PC-3 (cell line): Measurements from ENCODE around the gene CADPS2. TPM values are rescaled to one million over a fixed set of nuclear protein-coding genes. Genes with fewer than 3 reads are reported as not detected.

Source experiments
- ATAC-seq: fragments of 200-7000 bp; cut with Tn5 transposase; 2 replicates; pipeline ENCODE4 v1.9.1; 2020; ENCODE audit warnings: mild to moderate bottlenecking, moderate library complexity
- BruUV-seq: library from RNA; stranded (reverse); fragments of 400-500 nt; replicated peaks from 2 replicates; lab custom pipeline; 2021; lab: Mats Ljungman, UMichigan
- CTCF ChIA-PET: fragments of 300-600 bp; sonication (Branson Sonifier 250); formaldehyde crosslinking; loops from one replicate; lab custom pipeline; 2022; ENCODE audit warnings: antibody characterized with exemption; lab: Charles Lee
- POLR2A ChIA-PET: fragments of 300-600 bp; sonication (Branson Sonifier 250); formaldehyde crosslinking; loops from one replicate; lab custom pipeline; 2022; ENCODE audit warnings: antibody characterized with exemption; ENCODE audit not compliant: unreplicated experiment; lab: Charles Lee
- DNase-seq: peaks from one replicate; pipeline ENCODE4 v3.0.0-alpha.2; 2015
- H2AFZ ChIP-seq: fragments of 300-600 bp; sonication (generic); 2 replicates; pipeline ENCODE4 v1.6.0; 2016; ENCODE audit warnings: antibody characterized with exemption, low read length
- H3F3A ChIP-seq: fragments of 300-600 bp; sonication (generic); one replicate; pipeline ENCODE4 v1.6.0; 2017; ENCODE audit warnings: antibody characterized with exemption, low read length, control low read depth, mild to moderate bottlenecking; ENCODE audit not compliant: unreplicated experiment
- H3K27ac ChIP-seq: fragments of 300-600 bp; sonication (generic); 2 replicates; pipeline ENCODE4 v1.5.1; 2016; ENCODE audit warnings: mild to moderate bottlenecking, low read length
- H3K27me3 ChIP-seq: fragments of 300-600 bp; sonication (generic); 2 replicates; pipeline ENCODE4 v1.6.1; 2016; ENCODE audit warnings: low read length, mixed read lengths
- H3K36me3 ChIP-seq: fragments of 300-600 bp; sonication (generic); 2 replicates; pipeline ENCODE4 v1.6.1; 2016; ENCODE audit warnings: low read depth, mixed run types, low read length, mixed read lengths
- H3K4me1 ChIP-seq: fragments of 300-600 bp; sonication (generic); 2 replicates; pipeline ENCODE4 v1.5.1; 2016; ENCODE audit warnings: low read length; ENCODE audit not compliant: insufficient read depth
- H3K4me2 ChIP-seq: fragments of 300-600 bp; sonication (generic); 2 replicates; pipeline ENCODE4 v1.6.0; 2016; ENCODE audit warnings: low read length
- H3K4me3 ChIP-seq: fragments of 300-600 bp; sonication (generic); 2 replicates; pipeline ENCODE4 v1.5.1; 2016; ENCODE audit warnings: mild to moderate bottlenecking, low read length, mixed read lengths
- H3K79me2 ChIP-seq: fragments of 300-600 bp; sonication (generic); 2 replicates; pipeline ENCODE4 v1.6.1; 2017; ENCODE audit warnings: low read length, mixed read lengths
- H3K9ac ChIP-seq: fragments of 300-600 bp; sonication (generic); 2 replicates; pipeline ENCODE4 v1.6.0; 2016; ENCODE audit warnings: mild to moderate bottlenecking, low read length
- H3K9me2 ChIP-seq: fragments of 300-600 bp; sonication (generic); replicated peaks from 2 replicates; pipeline ENCODE4 v1.6.1; 2016; ENCODE audit warnings: mixed run types, low read length, mixed read lengths
- H3K9me3 ChIP-seq: fragments of 300-600 bp; sonication (generic); 2 replicates; pipeline ENCODE4 v1.6.1; 2016; ENCODE audit warnings: low read length, mixed read lengths
- H4K20me1 ChIP-seq: fragments of 300-600 bp; sonication (generic); 2 replicates; pipeline ENCODE4 v1.6.1; 2016; ENCODE audit warnings: low read length, mixed read lengths
- EZH2 ChIP-seq: fragments of 300-600 bp; sonication (generic); IDR thresholded peaks from one replicate; pipeline ENCODE4 v1.6.1; 2017; ENCODE audit warnings: antibody characterized with exemption, mild to moderate bottlenecking, low read length; ENCODE audit not compliant: unreplicated experiment
- EZH2phosphoT487 ChIP-seq: fragments of 300-600 bp; sonication (generic); IDR thresholded peaks from 2 replicates; pipeline ENCODE4 v1.6.1; 2018; ENCODE audit warnings: mild to moderate bottlenecking, antibody characterized with exemption, low read length, borderline replicate concordance
- intact Hi-C: fragments of 100-400 bp; cut with micrococcal nuclease; formaldehyde crosslinking; loops from 2 replicates; pipeline ENCODE4 v1.9.0; 2023
- total RNA-seq: library from RNA; depleted of rRNA; stranded (reverse); fragments of >200 nt; gene quantifications from 2 replicates; pipeline ENCODE4 v1.2.3, GENCODE V29; 2014
- TF ChIP-seq, protein P1 (sequence below): fragments of 300-600 bp; sonication (generic); conservative IDR thresholded peaks from 2 replicates; pipeline ENCODE4 v1.5.1; 2017; ENCODE audit warnings: antibody characterized with exemption, low read depth, mild to moderate bottlenecking, low read length

The CADPS2 gene
- total RNA-seq, 1 experiment from 2014 or later: 9.4 TPM

DNA sequence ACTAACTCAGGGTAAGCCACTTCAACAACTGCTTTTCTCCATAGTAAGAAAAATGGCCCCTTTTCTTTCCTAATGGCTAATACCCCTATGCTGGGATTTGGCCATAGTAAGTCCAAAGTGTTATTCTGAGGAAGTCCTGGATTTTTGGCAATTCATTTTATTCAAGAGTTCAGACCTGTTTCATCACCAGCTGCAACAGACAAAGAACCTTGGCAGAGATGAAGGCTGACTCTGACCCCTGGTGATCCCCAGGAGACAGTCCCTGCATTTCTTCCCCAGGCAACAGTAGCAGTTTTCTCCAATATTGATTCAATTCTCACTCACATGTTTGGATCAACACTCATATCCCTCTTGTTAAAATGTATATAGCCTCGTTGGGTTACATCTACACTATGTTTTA, 332.5 kb downstream of the CADPS2 start:
- Histone ChIP-seq H3K79me2 (no peaks in the 10 kb centered on the region), H3F3A (no peaks in the 10 kb centered on the region), H4K20me1 (no peaks in the 10 kb centered on the region), H3K9me3 (no peaks in the 10 kb centered on the region), H3K9me2 (no peaks in the 10 kb centered on the region), H3K27me3 (no peaks in the 10 kb centered on the region), H3K4me3 (no peak overlapping the region), H3K36me3 (no peaks in the 10 kb centered on the region), H3K4me2 (no peak overlapping the region), H3K4me1 (no peaks in the 10 kb centered on the region), H3K27ac (no peak overlapping the region), H2AFZ (no peak overlapping the region), H3K9ac (no peak overlapping the region)
- ChIA-PET POLR2A (no interaction called here), CTCF (no interaction called here)
- intact Hi-C loops: loop anchor here (5.0 kb wide), 1 partner anchor 599 kb away; no protein-coding TSS in a partner anchor
- DNase-seq (no peak), ATAC-seq (no peak)
- TF ChIP-seq EZH2 (no peak), EZH2phosphoT487 (no peak)
- TF ChIP-seq, protein P1, sequence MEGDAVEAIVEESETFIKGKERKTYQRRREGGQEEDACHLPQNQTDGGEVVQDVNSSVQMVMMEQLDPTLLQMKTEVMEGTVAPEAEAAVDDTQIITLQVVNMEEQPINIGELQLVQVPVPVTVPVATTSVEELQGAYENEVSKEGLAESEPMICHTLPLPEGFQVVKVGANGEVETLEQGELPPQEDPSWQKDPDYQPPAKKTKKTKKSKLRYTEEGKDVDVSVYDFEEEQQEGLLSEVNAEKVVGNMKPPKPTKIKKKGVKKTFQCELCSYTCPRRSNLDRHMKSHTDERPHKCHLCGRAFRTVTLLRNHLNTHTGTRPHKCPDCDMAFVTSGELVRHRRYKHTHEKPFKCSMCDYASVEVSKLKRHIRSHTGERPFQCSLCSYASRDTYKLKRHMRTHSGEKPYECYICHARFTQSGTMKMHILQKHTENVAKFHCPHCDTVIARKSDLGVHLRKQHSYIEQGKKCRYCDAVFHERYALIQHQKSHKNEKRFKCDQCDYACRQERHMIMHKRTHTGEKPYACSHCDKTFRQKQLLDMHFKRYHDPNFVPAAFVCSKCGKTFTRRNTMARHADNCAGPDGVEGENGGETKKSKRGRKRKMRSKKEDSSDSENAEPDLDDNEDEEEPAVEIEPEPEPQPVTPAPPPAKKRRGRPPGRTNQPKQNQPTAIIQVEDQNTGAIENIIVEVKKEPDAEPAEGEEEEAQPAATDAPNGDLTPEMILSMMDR: no peak
- no TSS peak for BruUV-seq

DNA sequence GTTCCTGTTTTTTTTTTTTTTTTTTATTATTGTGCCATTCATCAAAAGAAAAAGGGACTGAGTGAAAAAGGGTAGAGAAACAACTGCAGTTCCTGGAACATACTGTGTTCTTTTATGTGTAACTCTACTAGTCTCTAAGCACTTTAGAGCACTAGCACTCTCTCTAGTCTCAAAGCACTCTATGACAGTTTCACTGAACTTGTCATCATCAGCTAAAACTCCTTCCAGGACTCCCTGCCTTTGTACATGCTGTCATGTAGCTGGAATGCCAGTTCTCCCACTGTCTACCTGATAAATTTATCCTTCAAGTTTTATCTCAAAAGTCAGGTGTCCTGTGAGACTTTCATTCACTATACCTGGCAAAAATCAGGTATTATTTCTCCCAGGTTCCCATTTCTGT, 333.5 kb downstream of the CADPS2 start:
- BruUV-seq: no TSS peak
- intact Hi-C loops: loop anchor here (5.0 kb wide), 1 partner anchor 600 kb away; no protein-coding TSS in a partner anchor
- CTCF ChIA-PET: no interaction called here
- Histone ChIP-seq H4K20me1 (no peaks in the 10 kb centered on the region), H3K9me3 (no peaks in the 10 kb centered on the region), H3K4me2 (no peak overlapping the region), H3K27ac (no peak overlapping the region), H3K9ac (no peak overlapping the region), H3K4me1 (no peaks in the 10 kb centered on the region), H3K4me3 (no peak overlapping the region), H3F3A (no peaks in the 10 kb centered on the region), H3K27me3 (no peaks in the 10 kb centered on the region), H2AFZ (no peak overlapping the region), H3K79me2 (no peaks in the 10 kb centered on the region), H3K36me3 (no peaks in the 10 kb centered on the region), H3K9me2 (no peaks in the 10 kb centered on the region)
- POLR2A ChIA-PET: no interaction called here
- no peak for TF ChIP-seq EZH2phosphoT487
- TF ChIP-seq, protein P1: no peak
- DNase-seq (no peak), ATAC-seq (no peak)

DNA sequence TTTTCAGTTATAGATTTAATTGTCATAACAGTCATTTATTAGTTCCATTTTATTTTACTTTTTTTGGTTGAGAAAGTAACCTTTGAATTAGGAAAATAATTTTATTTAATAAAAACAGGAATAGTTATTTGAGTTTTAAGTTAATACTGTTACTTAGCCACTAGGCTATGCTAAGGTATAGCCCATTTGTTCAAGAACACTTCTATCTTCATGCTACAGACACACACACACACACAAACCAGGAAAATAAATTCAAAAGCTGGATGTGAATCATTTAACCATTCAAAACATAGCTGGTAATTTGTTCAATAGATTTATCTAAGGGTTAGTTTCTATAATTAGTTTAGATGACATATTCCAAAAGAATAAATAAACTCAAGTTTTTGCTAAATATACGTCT, 335.7 kb downstream of the CADPS2 start:
- Histone ChIP-seq H3K27ac (no peak overlapping the region), H4K20me1 (no peaks in the 10 kb centered on the region), H3K4me1 (no peaks in the 10 kb centered on the region), H3K9me2 (no peaks in the 10 kb centered on the region), H3K27me3 (no peaks in the 10 kb centered on the region), H3K4me2 (no peak overlapping the region), H3K36me3 (no peaks in the 10 kb centered on the region), H3F3A (no peaks in the 10 kb centered on the region), H3K4me3 (no peak overlapping the region), H3K9ac (no peak overlapping the region), H3K79me2 (no peaks in the 10 kb centered on the region), H2AFZ (no peak overlapping the region), H3K9me3 (no peaks in the 10 kb centered on the region)
- POLR2A ChIA-PET: no interaction called here
- TF ChIP-seq EZH2phosphoT487 (no peak), EZH2 (no peak)
- TF ChIP-seq, protein P1: peak; percentile 32; the same call in 1 of the 2 replicates
- CTCF ChIA-PET: interaction anchor here (0.5 to 0.7 kb wide), 2 partner anchors 129 to 351 kb away, joined by 3 to 4 read pairs; no protein-coding TSS in a partner anchor
- ATAC-seq: no peak
- BruUV-seq: no TSS peak
- intact Hi-C loops: loop anchor here (1.0 to 5.0 kb wide), 2 partner anchors 253 to 602 kb away; no protein-coding TSS in a partner anchor
- peak; percentile 4 for DNase-seq
